AG04450 (cell line): Measurements from ENCODE around the gene RAC3. TPM values are rescaled to one million over a fixed set of nuclear protein-coding genes. Genes with fewer than 3 reads are reported as not detected.

ENCODE experiments used
- CTCF ChIA-PET: fragments of 300-600, 350-600 bp; formaldehyde crosslinking; extraction: SDS; loops from one replicate; lab custom pipeline; 2022; ENCODE audit warnings: antibody characterized with exemption, inconsistent platforms; lab: Charles Lee
- POLR2A ChIA-PET: fragments of 350-600 bp; formaldehyde crosslinking; extraction: SDS; loops from one replicate; lab custom pipeline; 2021; ENCODE audit warnings: antibody characterized with exemption, inconsistent platforms; lab: Yijun Ruan, JAX
- DNase-seq: peaks from one replicate; pipeline ENCODE4 v3.0.0-alpha.2; 2011; ENCODE audit warnings: low read depth, low spot score
- H3K27ac ChIP-seq: one replicate; pipeline ENCODE4 v1.5.1; 2012; ENCODE audit warnings: low read depth, low read length, control low read depth
- H3K27me3 ChIP-seq: one replicate; pipeline ENCODE4 v1.6.0; 2012; ENCODE audit warnings: low read length; ENCODE audit not compliant: control insufficient read depth, insufficient read depth
- H3K4me3 ChIP-seq: 2 replicates; pipeline ENCODE4 v1.5.1; 2011; ENCODE audit warnings: mild to moderate bottlenecking, low read depth, low read length, control low read depth
- H3K9me3 ChIP-seq: 2 replicates; pipeline ENCODE4 v1.5.1; 2012; ENCODE audit warnings: low read length; ENCODE audit not compliant: control insufficient read depth, insufficient read depth
- CTCF ChIP-seq: IDR thresholded peaks from 2 replicates; pipeline ENCODE4 v1.5.1; 2011; ENCODE audit warnings: low read depth, low read length, control low read depth, inconsistent platforms
- polyA plus RNA-seq: library from polyadenylated mRNA; depleted of rRNA; stranded (reverse); fragments of >200 nt; gene quantifications from 2 replicates; pipeline ENCODE4 v1.2.3, GENCODE V29; 2011

The RAC3 gene
- polyA plus RNA-seq, 1 experiment: 12.9 TPM

GRCh38 chr17:81999587-81999975 lies 31.9 kb upstream of the RAC3 start:
- POLR2A ChIA-PET: no interaction called here

GRCh38 chr17:81999976-82000802 lies 31.3 kb upstream of the RAC3 start:
- Histone ChIP-seq H3K27ac (no peak overlapping the region), H3K27me3 (no peaks in the 10 kb centered on the region), H3K4me3 (no peak overlapping the region), H3K9me3 (peaks cover 7% of the 10 kb centered on the region; the same call in 1 of the 2 replicates)
- no peak for TF ChIP-seq CTCF
- ChIA-PET CTCF (no interaction called here), POLR2A (no interaction called here)
- DNase-seq: no peak

More at GRCh38 chr17:81999587-81999975, 31.9 kb upstream of the RAC3 start:
- Histone ChIP-seq H3K27me3 (no peaks in the 10 kb centered on the region), H3K4me3 (no peak overlapping the region), H3K27ac (no peak overlapping the region), H3K9me3 (peaks cover 7% of the 10 kb centered on the region; the same call in 1 of the 2 replicates)
- TF ChIP-seq CTCF: no peak
- CTCF ChIA-PET: interaction anchor here (0.9 kb wide), 1 partner anchor 39 kb away, joined by 4 read pairs; no protein-coding TSS in a partner anchor
- no peak for DNase-seq

- CTCF ChIA-PET: no interaction called here
- no peak for DNase-seq
These were observed 30.5 kb upstream of the RAC3 start for GRCh38 chr17:82000803-82001570.

GRCh38 chr17:82001571-82002056 lies 29.9 kb upstream of the RAC3 start:
- H3K4me3 ChIP-seq: no peak overlapping the region
- DNase-seq: no peak
- ChIA-PET POLR2A (no interaction called here), CTCF (no interaction called here)
- TF ChIP-seq CTCF: no peak
- H3K27me3 ChIP-seq: no peaks in the 10 kb centered on the region
- peaks cover 5% of the 10 kb centered on the region; the same call in 1 of the 2 replicates for H3K9me3 ChIP-seq
- H3K27ac ChIP-seq: no peak overlapping the region

More at GRCh38 chr17:82000803-82001570, 30.5 kb upstream of the RAC3 start:
- no peak overlapping the region for H3K27ac ChIP-seq
- no peak overlapping the region for H3K4me3 ChIP-seq
- TF ChIP-seq CTCF: no peak
- POLR2A ChIA-PET: no interaction called here
- H3K9me3 ChIP-seq: peaks cover 7% of the 10 kb centered on the region; the same call in 1 of the 2 replicates
- no peaks in the 10 kb centered on the region for H3K27me3 ChIP-seq
